Measurements from ENCODE around the gene NDE1.
"Not testable (repeated sequence)": the region's sequence is repeated elsewhere in the genome, so short reads cannot be mapped to it uniquely, and the experiment has no call there.

The NDE1 gene

GRCh38 chr16:15621456-15621855 is 28.6 kb upstream of the NDE1 start:
- no peak for DNase-seq

- no peak for DNase-seq
Observed at GRCh38 chr16:15621889-15622288, 28.2 kb upstream of the NDE1 start.

- DNase-seq, result no peak
Observed at GRCh38 chr16:15631730-15632409, 18.2 kb upstream of the NDE1 start.

DNA sequence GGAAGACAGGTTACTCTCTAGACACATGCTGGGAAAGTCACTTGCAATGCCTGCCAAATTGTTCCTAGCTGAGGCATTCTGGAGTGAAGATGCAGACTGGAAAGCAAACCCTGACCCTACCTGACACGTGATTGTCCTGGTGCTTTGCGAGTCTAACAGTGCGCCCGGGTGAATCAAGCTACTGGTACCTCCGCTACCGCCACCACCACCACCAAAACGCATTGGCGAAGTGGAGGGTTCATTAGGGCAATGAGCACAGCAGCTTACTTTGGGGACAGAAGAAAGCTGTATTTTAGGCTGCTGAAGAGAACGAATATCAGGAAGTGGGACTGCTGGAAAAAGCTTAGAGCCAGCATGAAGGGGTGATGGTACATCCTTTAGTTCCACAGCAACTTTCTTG is 14.1 kb upstream of the NDE1 start:
- DNase-seq, result no peak

DNA sequence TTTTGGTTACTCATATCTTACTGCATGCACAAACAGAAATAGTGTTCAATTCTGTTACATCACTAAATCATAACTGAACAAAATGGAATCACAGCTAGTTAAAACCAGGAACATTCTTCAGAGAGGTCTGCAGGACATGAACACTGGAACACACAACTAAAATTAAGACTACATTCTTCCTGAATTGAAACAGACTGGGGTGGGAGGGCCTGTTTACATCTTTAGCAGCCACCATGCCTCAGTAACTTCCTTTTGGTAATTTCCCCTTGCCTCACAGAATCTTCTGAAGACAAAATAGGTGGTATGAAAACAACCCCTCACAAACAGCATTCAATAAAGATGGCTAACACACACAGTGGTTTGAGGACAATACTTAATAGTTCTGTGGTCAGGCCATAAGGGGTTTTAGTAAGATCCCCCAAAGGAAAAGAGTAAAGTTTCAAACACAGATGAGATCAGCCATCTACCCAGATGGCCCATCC is 13.6 kb upstream of the NDE1 start:
- no peak for DNase-seq

GRCh38 chr16:15639061-15639568 is 10.9 kb upstream of the NDE1 start:
- no peak for DNase-seq

DNA sequence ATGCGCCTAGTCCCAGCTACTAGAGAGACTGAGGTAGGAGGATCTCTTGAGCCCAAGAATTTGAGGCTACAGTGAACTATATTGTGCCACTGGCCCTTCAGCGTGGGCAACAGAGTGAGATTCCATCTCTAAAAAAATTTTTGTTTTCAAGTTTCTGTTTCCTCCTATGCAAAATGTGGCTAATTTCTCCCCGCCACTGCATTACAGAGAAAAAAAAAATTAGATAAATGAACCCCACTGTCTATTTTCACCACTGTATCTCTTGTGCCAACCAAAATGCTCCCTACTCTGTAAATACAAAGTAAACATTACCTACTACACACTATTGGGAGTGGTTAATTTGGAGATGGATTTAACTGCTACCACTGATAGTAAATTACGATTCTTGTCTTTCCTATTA is 9.1 kb upstream of the NDE1 start:
- no peak for DNase-seq

GRCh38 chr16:15641753-15642556 is 8.1 kb upstream of the NDE1 start:
- DNase-seq, result no peak

DNA sequence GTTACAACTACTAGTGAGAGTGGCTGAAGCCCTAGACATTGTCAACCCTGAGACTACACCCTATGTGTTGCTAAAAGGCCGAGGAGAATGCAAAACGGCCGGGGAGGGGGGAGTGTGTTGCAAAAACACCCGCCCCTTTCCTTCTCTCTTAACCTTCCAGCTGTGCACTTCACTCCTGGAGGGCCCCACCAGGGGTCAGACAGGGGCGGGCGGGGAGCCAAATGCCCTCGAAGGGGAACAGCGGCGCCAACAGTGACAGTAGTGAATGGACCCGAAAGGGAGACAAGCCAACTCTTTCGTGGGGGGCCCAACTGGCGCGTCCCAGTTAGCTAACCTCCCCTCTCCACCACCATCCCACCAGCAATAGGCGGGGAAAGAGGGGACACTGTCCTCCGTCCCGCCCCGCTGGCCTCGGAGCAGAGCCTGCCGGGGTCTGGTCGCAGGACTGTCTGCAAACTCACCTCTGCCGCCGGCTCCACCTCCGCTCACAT is 7.4 kb upstream of the NDE1 start:
- peak in 1 of 2 experiments; percentile 12 for DNase-seq

GRCh38 chr16:15643048-15643945 is 6.7 kb upstream of the NDE1 start, which contains the start of gene MARF1:
Gene MARF1, minus strand, starts transcription at chr16:15643154. Its CDS starts 3,921 bp downstream, at chr16:15639233.
- peak; percentile 77 to 80 for DNase-seq

DNA sequence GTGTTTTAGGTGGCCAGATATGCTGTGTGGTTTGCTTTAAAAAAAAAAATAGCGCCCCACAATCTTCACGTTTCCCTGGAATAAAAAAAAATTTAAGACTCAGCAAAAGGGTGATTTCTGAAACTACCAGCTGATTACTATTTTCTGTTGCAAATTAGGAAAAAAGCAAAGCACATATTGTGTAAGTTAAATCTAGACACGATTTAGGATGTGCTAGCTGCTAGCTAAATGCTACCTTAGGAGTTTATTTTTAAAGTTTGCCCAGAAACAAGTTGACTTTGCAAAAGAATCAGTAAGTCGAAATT is 6.1 kb upstream of the NDE1 start:
- DNase-seq, result no peak

- DNase-seq, result no peak
Observed at GRCh38 chr16:15644267-15644961, 5.6 kb upstream of the NDE1 start.

DNA sequence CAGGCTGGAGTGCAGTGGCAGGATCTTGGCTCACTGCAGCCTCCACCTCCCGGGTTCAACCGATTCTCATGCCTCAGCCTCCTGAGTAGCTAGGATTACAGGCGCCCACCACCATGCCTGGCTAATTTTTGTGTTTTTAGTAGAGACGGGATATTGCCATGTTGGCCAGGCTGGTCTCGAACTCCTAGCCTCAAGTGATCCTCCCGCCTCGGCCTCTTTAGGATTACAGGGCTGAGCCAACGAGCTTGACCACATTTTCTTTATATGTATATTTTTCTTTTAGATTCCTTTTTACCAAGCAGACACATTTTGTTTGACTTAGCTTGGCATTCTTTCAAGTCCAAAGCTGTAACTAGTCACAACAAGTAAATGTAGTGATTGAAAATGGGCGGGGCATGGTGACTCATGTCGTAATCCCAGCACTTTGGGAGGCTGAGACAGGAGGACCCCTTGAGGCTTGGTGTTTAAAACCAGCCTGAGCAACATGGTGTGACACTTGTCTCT is 5.0 kb upstream of the NDE1 start:
- not testable (repeated sequence) for DNase-seq

GRCh38 chr16:15646557-15647293 is 3.3 kb upstream of the NDE1 start:
- not testable (repeated sequence) for DNase-seq

GRCh38 chr16:15647294-15648014 is 2.6 kb upstream of the NDE1 start:
- no peak for DNase-seq

- DNase-seq, result no peak
Observed at GRCh38 chr16:15648135-15648730, 1.8 kb upstream of the NDE1 start.

- DNase-seq, result not testable (repeated sequence)
Observed at GRCh38 chr16:15649311-15649710, 734 bp upstream of the NDE1 start.

GRCh38 chr16:15649727-15650018 is 372 bp upstream of the NDE1 start:
- DNase-seq, result no peak

- DNase-seq, result no peak
Observed at GRCh38 chr16:15650698-15651171, 690 bp downstream of the NDE1 start.

GRCh38 chr16:15652293-15653001 is 2.4 kb downstream of the NDE1 start:
- no peak for DNase-seq

Measured in NCI-H187 (cell line).